Activated B cell treated with CpG ODN at 0.5 μM for 24 hours (primary cell): ENCODE measurements around the gene TBC1D22A. TPM values are rescaled to one million over a fixed set of nuclear protein-coding genes. Genes with fewer than 3 reads are reported as not detected.

Source experiments
- ATAC-seq: fragments of 200-7000 bp; cut with Tn5 transposase; one replicate; pipeline ENCODE4 v1.10.0; 2021; ENCODE audit warnings: low read depth, mild to moderate bottlenecking, moderate library complexity
- CTCF ChIA-PET: fragments of 350-600 bp; sonication (Branson Sonifier 250); formaldehyde crosslinking; loops from one replicate; lab custom pipeline; 2021; ENCODE audit warnings: antibody characterized with exemption; lab: Charles Lee
- POLR2A ChIA-PET: fragments of 350-600 bp; sonication (Branson Sonifier 250); formaldehyde crosslinking; loops from one replicate; lab custom pipeline; 2021; ENCODE audit warnings: antibody characterized with exemption; lab: Charles Lee
- DNase-seq: peaks from one replicate; pipeline ENCODE4 v3.0.0; 2022
- H3K27ac Mint-ChIP-seq: one replicate; pipeline ENCODE4 v1.8.0; 2020; ENCODE audit warnings: mixed read lengths
- H3K27me3 Mint-ChIP-seq: one replicate; pipeline ENCODE4 v1.8.0; 2021; ENCODE audit warnings: mixed read lengths
- H3K36me3 Mint-ChIP-seq: one replicate; pipeline ENCODE4 v1.8.0; 2021; ENCODE audit warnings: low read depth, mixed read lengths
- H3K4me1 Mint-ChIP-seq: one replicate; pipeline ENCODE4 v1.8.0; 2021; ENCODE audit warnings: mixed read lengths
- H3K4me3 Mint-ChIP-seq: one replicate; pipeline ENCODE4 v1.8.0; 2020; ENCODE audit warnings: mild to moderate bottlenecking, mixed read lengths
- H3K9me3 Mint-ChIP-seq: one replicate; pipeline ENCODE4 v1.8.0; 2020; ENCODE audit warnings: mixed read lengths
- intact Hi-C: fragments of 100-400 bp; cut with micrococcal nuclease; formaldehyde crosslinking; loops from one replicate; pipeline ENCODE4 v1.15.1; 2024
- total RNA-seq: library from RNA; stranded (reverse); gene quantifications from 2 replicates; pipeline ENCODE4 v1.2.3, GENCODE V29; 2022
- TF ChIP-seq, protein P1 (sequence below): fragments of 200-600 bp; IDR thresholded peaks from one replicate; pipeline ENCODE4 v1.8.0; 2022; ENCODE audit warnings: antibody characterized with exemption, mild to moderate bottlenecking

The TBC1D22A gene
- total RNA-seq, 1 donor from 2014 or later: 85.9 TPM

DNA sequence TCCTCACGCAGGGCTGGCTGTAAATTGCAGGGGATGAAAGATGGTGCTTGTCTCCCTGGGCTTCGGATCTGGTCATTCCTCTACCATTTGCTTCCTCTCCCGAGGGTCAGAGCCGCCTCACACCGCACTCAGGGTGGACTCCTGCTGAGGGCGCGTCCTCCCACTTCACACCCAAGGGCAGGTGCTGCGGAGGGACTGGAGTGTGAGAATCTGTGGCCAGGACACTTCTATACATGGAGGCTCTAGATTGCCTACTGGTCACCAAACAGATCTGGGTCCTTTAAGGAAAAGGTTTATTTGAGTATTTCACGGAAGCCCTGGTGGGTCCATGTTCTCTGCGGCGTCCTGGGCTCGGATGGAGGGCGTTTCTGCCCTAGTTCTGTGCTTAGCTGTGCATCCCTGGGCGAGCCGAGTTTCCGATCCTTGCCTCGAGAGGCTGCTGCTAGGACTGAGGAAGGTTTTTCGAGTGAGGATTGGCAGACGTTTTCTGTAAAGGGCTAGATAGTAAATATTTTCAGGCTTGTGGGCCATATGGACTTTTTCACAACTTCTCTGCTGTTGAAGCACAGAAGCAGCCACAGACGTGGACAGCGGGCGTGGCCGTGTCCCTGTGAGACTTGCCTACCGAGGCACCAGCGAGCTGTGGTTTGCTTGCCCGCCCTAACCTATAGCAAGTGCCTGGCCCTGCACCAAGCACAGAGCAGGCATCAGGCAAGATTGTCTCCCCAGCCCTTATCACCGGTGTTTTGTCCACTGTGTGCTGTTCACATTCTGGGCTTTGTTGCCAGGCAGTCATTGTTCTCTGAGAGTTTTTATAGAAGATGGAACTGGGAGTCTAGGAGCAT lies 279.0 kb downstream of the TBC1D22A start:
- no peak for ATAC-seq
- Mint-ChIP-seq H3K9me3 (no peaks in the 10 kb centered on the region), H3K36me3 (peaks cover 70% of the 10 kb centered on the region), H3K27me3 (no peaks in the 10 kb centered on the region), H3K4me3 (no peak overlapping the region), H3K27ac (no peak overlapping the region), H3K4me1 (peaks cover 16% of the 10 kb centered on the region)
- POLR2A ChIA-PET: no interaction called here
- TF ChIP-seq, protein P1, sequence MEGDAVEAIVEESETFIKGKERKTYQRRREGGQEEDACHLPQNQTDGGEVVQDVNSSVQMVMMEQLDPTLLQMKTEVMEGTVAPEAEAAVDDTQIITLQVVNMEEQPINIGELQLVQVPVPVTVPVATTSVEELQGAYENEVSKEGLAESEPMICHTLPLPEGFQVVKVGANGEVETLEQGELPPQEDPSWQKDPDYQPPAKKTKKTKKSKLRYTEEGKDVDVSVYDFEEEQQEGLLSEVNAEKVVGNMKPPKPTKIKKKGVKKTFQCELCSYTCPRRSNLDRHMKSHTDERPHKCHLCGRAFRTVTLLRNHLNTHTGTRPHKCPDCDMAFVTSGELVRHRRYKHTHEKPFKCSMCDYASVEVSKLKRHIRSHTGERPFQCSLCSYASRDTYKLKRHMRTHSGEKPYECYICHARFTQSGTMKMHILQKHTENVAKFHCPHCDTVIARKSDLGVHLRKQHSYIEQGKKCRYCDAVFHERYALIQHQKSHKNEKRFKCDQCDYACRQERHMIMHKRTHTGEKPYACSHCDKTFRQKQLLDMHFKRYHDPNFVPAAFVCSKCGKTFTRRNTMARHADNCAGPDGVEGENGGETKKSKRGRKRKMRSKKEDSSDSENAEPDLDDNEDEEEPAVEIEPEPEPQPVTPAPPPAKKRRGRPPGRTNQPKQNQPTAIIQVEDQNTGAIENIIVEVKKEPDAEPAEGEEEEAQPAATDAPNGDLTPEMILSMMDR: no peak
- CTCF ChIA-PET: no interaction called here
- DNase-seq: no peak
- intact Hi-C loops: no loop called here

DNA sequence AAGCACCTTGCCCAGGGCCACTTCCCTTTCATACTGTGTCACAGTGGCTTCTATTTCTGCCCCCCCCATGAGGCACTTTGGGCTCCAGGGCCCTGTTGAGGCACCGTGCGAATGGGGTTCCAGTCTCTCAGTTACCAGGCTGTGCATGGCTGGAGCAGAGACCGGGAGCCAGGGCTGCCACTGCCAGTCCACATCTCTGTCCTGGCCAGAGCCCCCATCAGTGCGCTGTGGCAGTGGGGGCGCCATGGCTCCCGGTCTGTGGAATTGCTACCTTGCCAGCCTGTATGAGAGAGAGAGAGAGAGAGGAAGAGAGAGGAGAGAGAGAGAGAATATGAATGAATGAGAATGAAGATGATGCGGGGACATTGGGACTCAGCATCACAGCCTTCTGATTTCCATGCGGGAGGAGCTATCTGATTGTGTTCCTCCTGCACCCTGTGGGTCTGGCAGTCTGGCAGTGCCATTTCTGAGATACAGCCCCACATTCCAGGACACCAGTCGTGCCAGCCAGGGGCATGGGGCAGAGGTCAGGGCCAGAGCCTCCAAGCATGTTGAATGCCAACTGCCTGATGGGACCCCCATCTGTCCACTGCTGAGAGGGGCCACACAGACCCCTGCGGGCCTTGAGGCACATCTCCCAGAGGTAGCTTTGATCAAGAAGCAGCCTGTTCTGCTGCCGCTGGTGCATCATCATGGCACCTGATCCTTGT lies 279.8 kb downstream of the TBC1D22A start:
- no peak for DNase-seq
- no peaks in the 10 kb centered on the region for H3K9me3 Mint-ChIP-seq

DNA sequence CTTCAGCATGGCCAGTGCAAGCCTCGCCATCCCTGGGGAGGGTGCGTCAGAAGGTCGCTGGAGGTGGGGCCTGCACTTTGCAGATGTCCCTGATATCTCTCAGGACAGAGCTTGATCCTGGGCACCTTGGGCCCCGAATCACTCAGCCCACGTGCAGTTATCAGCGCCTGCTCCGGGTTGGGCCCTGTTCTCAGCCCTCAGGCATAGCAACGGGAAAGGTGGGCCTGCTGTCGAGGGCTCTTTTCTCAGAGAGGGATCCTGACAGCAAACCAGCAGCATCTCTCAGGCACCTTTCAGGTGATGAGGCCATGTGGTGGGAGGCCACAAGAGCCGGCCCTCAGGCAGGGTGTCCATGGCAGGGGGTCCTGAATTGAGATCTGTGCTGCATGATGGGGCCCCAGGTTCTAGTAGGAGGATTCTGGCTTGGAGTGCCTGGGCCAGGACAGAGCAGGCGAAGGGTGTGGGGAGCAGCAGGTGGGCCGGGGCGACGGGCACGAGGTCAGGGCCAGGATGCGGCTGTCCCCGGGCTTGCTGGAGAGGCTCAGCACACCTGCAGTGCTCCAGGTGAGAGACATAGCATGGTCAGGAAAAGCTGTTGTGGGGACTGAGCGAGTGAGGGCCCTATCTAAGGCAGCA lies 280.5 kb downstream of the TBC1D22A start:
- no peaks in the 10 kb centered on the region for H3K9me3 Mint-ChIP-seq
- TF ChIP-seq, protein P1: no peak
- CTCF ChIA-PET: no interaction called here
- H3K27me3 Mint-ChIP-seq: no peaks in the 10 kb centered on the region
- POLR2A ChIA-PET: no interaction called here
- ATAC-seq: no peak
- intact Hi-C loops: no loop called here
- H3K4me3 Mint-ChIP-seq: no peak overlapping the region
- no peak overlapping the region for H3K27ac Mint-ChIP-seq
- H3K36me3 Mint-ChIP-seq: peaks cover 61% of the 10 kb centered on the region
- DNase-seq: no peak
- peaks cover 21% of the 10 kb centered on the region for H3K4me1 Mint-ChIP-seq

More for the DNA sequence above, 279.8 kb downstream of the TBC1D22A start:
- no peak overlapping the region for H3K27ac Mint-ChIP-seq
- ATAC-seq: no peak
- peaks cover 19% of the 10 kb centered on the region for H3K4me1 Mint-ChIP-seq
- ChIA-PET POLR2A (no interaction called here), CTCF (no interaction called here)
- TF ChIP-seq, protein P1: no peak
- H3K27me3 Mint-ChIP-seq: no peaks in the 10 kb centered on the region
- intact Hi-C loops: no loop called here
- no peak overlapping the region for H3K4me3 Mint-ChIP-seq
- H3K36me3 Mint-ChIP-seq: peaks cover 68% of the 10 kb centered on the region

DNA sequence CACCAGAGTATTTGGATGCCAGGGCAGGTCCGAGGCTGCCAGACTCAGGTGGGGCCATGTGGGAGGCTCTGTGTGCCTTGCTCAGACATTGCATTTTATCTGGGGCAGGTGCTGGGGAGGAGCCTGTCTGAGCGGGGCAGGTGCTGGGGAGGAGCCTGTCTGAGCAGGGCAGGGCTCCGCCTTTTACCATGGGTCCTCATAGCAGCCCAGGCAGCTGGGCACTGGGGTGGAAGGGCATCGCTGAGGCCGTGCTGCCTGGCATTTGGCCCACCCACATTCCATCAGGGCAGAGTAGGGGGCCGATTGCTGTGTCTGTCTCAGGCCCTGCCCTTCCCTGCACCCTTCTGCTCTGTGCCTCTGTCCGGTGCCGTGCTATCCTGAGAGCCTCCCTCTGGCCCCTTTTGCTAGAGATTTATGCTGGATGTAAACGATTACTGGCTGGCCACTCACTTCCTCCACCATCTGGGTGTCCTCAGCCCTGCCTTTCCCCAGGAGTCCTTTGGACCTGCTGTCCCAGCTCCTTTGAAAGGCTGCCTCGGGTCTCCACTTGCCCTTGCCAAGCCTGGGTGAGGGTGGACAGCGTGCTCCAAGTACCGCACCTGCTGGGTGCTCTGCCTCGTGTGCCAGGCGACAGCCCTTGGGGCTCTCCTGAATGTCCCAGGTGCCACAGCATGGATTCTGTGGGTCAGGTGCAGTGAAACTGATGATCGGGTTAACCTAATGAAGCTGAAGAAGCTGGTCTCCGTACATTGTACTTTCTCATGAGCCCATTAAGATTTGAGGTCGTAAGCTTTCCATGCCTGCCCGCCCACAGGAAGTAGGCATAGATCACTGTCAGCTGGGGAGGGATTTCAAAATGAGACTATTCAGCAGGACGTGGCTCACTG lies 281.6 kb downstream of the TBC1D22A start:
- POLR2A ChIA-PET: no interaction called here
- Mint-ChIP-seq H3K36me3 (peaks cover 51% of the 10 kb centered on the region), H3K9me3 (no peaks in the 10 kb centered on the region), H3K27me3 (no peaks in the 10 kb centered on the region), H3K27ac (peak overlapping the region; percentile 42), H3K4me1 (peaks cover 29% of the 10 kb centered on the region), H3K4me3 (no peak overlapping the region)
- intact Hi-C loops: no loop called here
- CTCF ChIA-PET: no interaction called here
- ATAC-seq: no peak
- DNase-seq: no peak
- TF ChIP-seq, protein P1: no peak
